Renal cortical epithelial cell (primary cell): Measurements from ENCODE around the gene CCZ1B. TPM values are rescaled to one million over a fixed set of nuclear protein-coding genes. Genes with fewer than 3 reads are reported as not detected.

ENCODE experiments used
- total RNA-seq: library from RNA; depleted of rRNA; stranded (reverse); fragments of >200 nt; gene quantifications from 2 replicates; pipeline ENCODE4 v1.2.3, GENCODE V29; 2014

Gene CCZ1B
- total RNA-seq, 1 donor from 2014 or later = 23.1 TPM

Other genes with a start within 250 kb of the CCZ1B start
- gene ZDHHC4, start 248.8 kb downstream of the CCZ1B start, total RNA-seq = 40.3 and 58.8 TPM in 2 replicates
- 8.2 and 11.5 TPM in 2 replicates for gene INTS15, start 236.3 kb downstream of the CCZ1B start, total RNA-seq
- 1.7 and 9.1 TPM in 2 replicates for gene ZNF853, start 210.7 kb downstream of the CCZ1B start, total RNA-seq
- 12.2 and 30.6 TPM in 2 replicates for gene ZNF316, start 189.0 kb downstream of the CCZ1B start, total RNA-seq
- 15.8 and 32.3 TPM in 2 replicates for gene ZNF12, start 119.3 kb downstream of the CCZ1B start, total RNA-seq
- 0.20 and 0.35 TPM in 2 replicates for gene RSPH10B2, start 72.2 kb downstream of the CCZ1B start, total RNA-seq